OCI-LY7 (cell line): ENCODE data around the gene THBS4. TPM values are rescaled to one million over a fixed set of nuclear protein-coding genes. Genes with fewer than 3 reads are reported as not detected.

Experiments used
- small RNA-seq: library from RNA; depleted of rRNA; stranded (forward); fragments of <200 nt; gene quantifications from one replicate; pipeline ENCODE3, GENCODE V24; 2014
- total RNA-seq, 2 experiments: library from RNA; depleted of rRNA in 1 of 2; stranded (reverse); fragments of >200 nt in 1 of 2; shearing (Covaris generic) in 1 of 2; gene quantifications; 2 replicates each; pipeline ENCODE4 v1.2.3, GENCODE V29; 2014 to 2022

The THBS4 gene
- total RNA-seq, 2 experiments from 2014 or later: 1.8 to 4.2 TPM

Small RNAs within 50 kb of the gene (small RNA-seq; reads per million reads assigned to genes)
- not detected for gene TRMT112P2

Other genes starting within 250 kb of the THBS4 start
- gene MTX3, start 44.1 kb upstream of the THBS4 start, total RNA-seq (2014; rRNA removed; shearing (Covaris generic)): 19.2 and 26.0 TPM in 2 replicates
- 53.6 and 67.3 TPM in 2 replicates for gene MTX3, start 44.1 kb upstream of the THBS4 start, total RNA-seq (2022)
- gene SERINC5, start 220.7 kb downstream of the THBS4 start, total RNA-seq (2014; rRNA removed; shearing (Covaris generic)): 21.6 and 31.2 TPM in 2 replicates
- gene SERINC5, start 220.7 kb downstream of the THBS4 start, total RNA-seq (2022): 87.9 and 92.1 TPM in 2 replicates